Measurements from ENCODE around the gene PHLDB1.

Gene PHLDB1

GRCh38 chr11:118623269-118623655 is 15.8 kb downstream of the PHLDB1 start:
- no peak for DNase-seq

GRCh38 chr11:118625036-118625690 is 17.7 kb downstream of the PHLDB1 start:
- DNase-seq, result no peak

- DNase-seq, result no peak
Measured at GRCh38 chr11:118625976-118626375, 18.6 kb downstream of the PHLDB1 start.

- DNase-seq, result no peak
Measured at GRCh38 chr11:118627566-118627965, 20.2 kb downstream of the PHLDB1 start.

- DNase-seq, result no peak
Measured at GRCh38 chr11:118628031-118628430, 20.6 kb downstream of the PHLDB1 start.

- DNase-seq, result no peak
Measured at GRCh38 chr11:118628432-118628831, 21.0 kb downstream of the PHLDB1 start.

- DNase-seq, result no peak
Measured at GRCh38 chr11:118628861-118629549, 21.6 kb downstream of the PHLDB1 start.

- no peak for DNase-seq
Measured at GRCh38 chr11:118629761-118630661, 22.6 kb downstream of the PHLDB1 start.

- DNase-seq, result no peak
Measured at GRCh38 chr11:118631142-118631909, 23.9 kb downstream of the PHLDB1 start.

GRCh38 chr11:118632577-118633318 is 25.3 kb downstream of the PHLDB1 start:
- no peak for DNase-seq

GRCh38 chr11:118633319-118633690 is 25.9 kb downstream of the PHLDB1 start:
- DNase-seq, result no peak

GRCh38 chr11:118633979-118634378 is 26.6 kb downstream of the PHLDB1 start:
- DNase-seq, result no peak

- DNase-seq, result no peak
Measured at GRCh38 chr11:118634431-118635236, 27.2 kb downstream of the PHLDB1 start.

GRCh38 chr11:118635237-118635591 is 27.8 kb downstream of the PHLDB1 start:
- DNase-seq, result no peak

- no peak for DNase-seq
Measured at GRCh38 chr11:118635642-118636041, 28.2 kb downstream of the PHLDB1 start.

GRCh38 chr11:118636569-118637290 is 29.3 kb downstream of the PHLDB1 start:
- DNase-seq, result no peak

- DNase-seq, result no peak
Measured at GRCh38 chr11:118638726-118639125, 31.3 kb downstream of the PHLDB1 start.

GRCh38 chr11:118639899-118640298 is 32.5 kb downstream of the PHLDB1 start:
- DNase-seq, result no peak

- DNase-seq, result no peak
Measured at GRCh38 chr11:118640332-118641154, 33.1 kb downstream of the PHLDB1 start.
